Neural cell (in vitro differentiated cells): ENCODE results near the gene SMPD3. TPM values are rescaled to one million over a fixed set of nuclear protein-coding genes. Genes with fewer than 3 reads are reported as not detected.

Experiments
- H2AFZ ChIP-seq: fragments of 200-600, 300-800 bp; sonication (generic), shearing (Covaris generic); 2 replicates; pipeline ENCODE4 v1.6.0; 2014; ENCODE audit warnings: low read depth, mild to moderate bottlenecking, antibody characterized with exemption, low read length, moderate library complexity
- H3F3A ChIP-seq: fragments of 200-600 bp; shearing (Covaris generic); 2 replicates; pipeline ENCODE4 v1.6.1; 2016; ENCODE audit warnings: mild to moderate bottlenecking, moderate library complexity, mixed read lengths, antibody characterized with exemption, low read length; ENCODE audit not compliant: insufficient read depth, poor library complexity, severe bottlenecking
- H3K27ac ChIP-seq: fragments of 200-600, 300-800 bp; sonication (generic), shearing (Covaris generic); 2 replicates; pipeline ENCODE4 v1.5.1; 2014; ENCODE audit warnings: mild to moderate bottlenecking, low read length, moderate library complexity
- H3K27me3 ChIP-seq: fragments of 300-800, 200-600 bp; sonication (generic), shearing (Covaris generic); 2 replicates; pipeline ENCODE4 v1.6.0; 2014; ENCODE audit warnings: mild to moderate bottlenecking, low read depth, low read length, moderate library complexity; ENCODE audit not compliant: insufficient read depth
- H3K36me3 ChIP-seq: fragments of 300-800, 200-600 bp; sonication (generic), shearing (Covaris generic); 2 replicates; pipeline ENCODE4 v1.5.1; 2014; ENCODE audit warnings: mild to moderate bottlenecking, antibody characterized with exemption, low read length, moderate library complexity; ENCODE audit not compliant: insufficient read depth
- H3K4me2 ChIP-seq: fragments of 300-800, 200-600 bp; sonication (generic), shearing (Covaris generic); 2 replicates; pipeline ENCODE4 v1.6.0; 2014; ENCODE audit warnings: mild to moderate bottlenecking, low read length
- H3K4me3 ChIP-seq: fragments of 300-800, 200-600 bp; sonication (generic), shearing (Covaris generic); 2 replicates; pipeline ENCODE4 v1.5.1; 2014; ENCODE audit warnings: mild to moderate bottlenecking, low read length, moderate library complexity
- H3K79me2 ChIP-seq: fragments of 200-600 bp; shearing (Covaris generic); replicated peaks from 2 replicates; pipeline ENCODE4 v1.6.0; 2014; ENCODE audit warnings: mild to moderate bottlenecking, low read length, moderate library complexity; ENCODE audit not compliant: insufficient read depth
- H3K9ac ChIP-seq: fragments of 300-800, 200-600 bp; sonication (generic), shearing (Covaris generic); 2 replicates; pipeline ENCODE4 v1.6.1; 2016; ENCODE audit warnings: mild to moderate bottlenecking, low read length, mixed read lengths
- H3K9me2 ChIP-seq: fragments of 200-600 bp; shearing (Covaris generic); 2 replicates; pipeline ENCODE4 v1.6.1; 2016; ENCODE audit warnings: mild to moderate bottlenecking, low read length, mixed read lengths; ENCODE audit not compliant: insufficient read depth
- H3K9me3 ChIP-seq: fragments of 200-600, 300-800 bp; sonication (generic), shearing (Covaris generic); 2 replicates; pipeline ENCODE4 v1.6.1; 2016; ENCODE audit warnings: mild to moderate bottlenecking, mixed run types, low read length, moderate library complexity, mixed read lengths
- H4K20me1 ChIP-seq: fragments of 200-600 bp; shearing (Covaris generic); 2 replicates; pipeline ENCODE4 v1.6.1; 2016; ENCODE audit warnings: mild to moderate bottlenecking, mixed run types; ENCODE audit not compliant: insufficient read depth
- EP300 ChIP-seq: fragments of 450-650 bp; conservative IDR thresholded peaks from 2 replicates; pipeline ENCODE4 v1.6.1; 2014; ENCODE audit warnings: antibody characterized with exemption, mild to moderate bottlenecking, moderate library complexity; ENCODE audit not compliant: poor library complexity, severe bottlenecking
- EZH2 ChIP-seq: fragments of 200-600, 300-800 bp; shearing (Covaris generic), sonication (generic); IDR thresholded peaks from 2 replicates; pipeline ENCODE4 v1.6.1; 2014; ENCODE audit warnings: antibody characterized with exemption, low read length, borderline replicate concordance, mild to moderate bottlenecking; ENCODE audit not compliant: insufficient read depth, poor library complexity, severe bottlenecking
- RAD21 ChIP-seq: fragments of 450-650 bp; conservative IDR thresholded peaks from 2 replicates; pipeline ENCODE4 v1.6.1; 2014; ENCODE audit warnings: antibody characterized with exemption, mild to moderate bottlenecking, moderate library complexity
- SMC3 ChIP-seq: fragments of 450-650 bp; conservative IDR thresholded peaks from 2 replicates; pipeline ENCODE4 v1.6.1; 2014; ENCODE audit warnings: antibody characterized with exemption, mild to moderate bottlenecking, moderate library complexity; ENCODE audit not compliant: poor library complexity
- TAF1 ChIP-seq: IDR thresholded peaks from 2 replicates; pipeline ENCODE4 v1.6.1; 2012; ENCODE audit warnings: low read depth
- polyA plus RNA-seq: library from polyadenylated mRNA; depleted of rRNA; stranded (reverse); fragments of >200 nt; gene quantifications from 2 replicates; pipeline ENCODE4 v1.2.3, GENCODE V29; 2014
- small RNA-seq, 3 experiments: library from RNA; depleted of rRNA; stranded (forward); fragments of <200 nt; gene quantifications; one replicate each; pipeline ENCODE3, GENCODE V24; 2012
- TF ChIP-seq, protein P1 (sequence below): fragments of 450-650 bp; IDR thresholded peaks from 2 replicates; pipeline ENCODE4 v1.5.1; 2014; ENCODE audit warnings: antibody characterized with exemption, mild to moderate bottlenecking, moderate library complexity; ENCODE audit not compliant: poor library complexity, severe bottlenecking

The SMPD3 gene
- polyA plus RNA-seq, 1 donor from 2014 or later, result 42.7 TPM

DNA sequence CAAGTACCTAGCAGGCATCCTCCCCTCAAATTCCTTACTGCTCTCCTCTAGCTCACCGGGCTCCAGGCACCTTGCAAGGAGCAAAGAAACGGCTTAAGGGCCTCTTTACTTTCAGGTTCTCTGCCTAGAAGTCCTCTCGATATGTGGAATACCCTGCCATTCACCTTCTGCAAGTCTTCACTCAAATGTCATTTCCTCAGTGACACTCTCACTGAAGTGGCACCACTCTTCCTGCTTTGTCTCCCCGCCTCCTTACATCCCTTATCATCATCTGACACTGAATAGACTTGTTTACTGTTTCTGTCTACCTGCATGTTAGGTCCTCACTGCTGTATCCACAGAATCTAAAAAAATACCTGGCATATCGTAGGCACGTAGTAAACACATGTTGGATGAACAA lies 138.5 kb downstream of the SMPD3 start:
- Histone ChIP-seq H3K36me3 (no peaks in the 10 kb centered on the region), H3K4me2 (peak overlapping the region; percentile 71), H3K79me2 (peaks cover 15% of the 10 kb centered on the region), H3K9me3 (no peaks in the 10 kb centered on the region), H3F3A (no peaks in the 10 kb centered on the region), H3K9ac (peak overlapping the region; percentile 83), H3K9me2 (no peaks in the 10 kb centered on the region), H3K27me3 (no peaks in the 10 kb centered on the region), H2AFZ (no peak overlapping the region), H3K4me3 (peak overlapping the region; percentile 100), H4K20me1 (no peaks in the 10 kb centered on the region), H3K27ac (no peak overlapping the region)
- TF ChIP-seq TAF1 (no peak), RAD21 (no peak), SMC3 (no peak), EZH2 (no peak), EP300 (no peak)
- TF ChIP-seq, protein P1, sequence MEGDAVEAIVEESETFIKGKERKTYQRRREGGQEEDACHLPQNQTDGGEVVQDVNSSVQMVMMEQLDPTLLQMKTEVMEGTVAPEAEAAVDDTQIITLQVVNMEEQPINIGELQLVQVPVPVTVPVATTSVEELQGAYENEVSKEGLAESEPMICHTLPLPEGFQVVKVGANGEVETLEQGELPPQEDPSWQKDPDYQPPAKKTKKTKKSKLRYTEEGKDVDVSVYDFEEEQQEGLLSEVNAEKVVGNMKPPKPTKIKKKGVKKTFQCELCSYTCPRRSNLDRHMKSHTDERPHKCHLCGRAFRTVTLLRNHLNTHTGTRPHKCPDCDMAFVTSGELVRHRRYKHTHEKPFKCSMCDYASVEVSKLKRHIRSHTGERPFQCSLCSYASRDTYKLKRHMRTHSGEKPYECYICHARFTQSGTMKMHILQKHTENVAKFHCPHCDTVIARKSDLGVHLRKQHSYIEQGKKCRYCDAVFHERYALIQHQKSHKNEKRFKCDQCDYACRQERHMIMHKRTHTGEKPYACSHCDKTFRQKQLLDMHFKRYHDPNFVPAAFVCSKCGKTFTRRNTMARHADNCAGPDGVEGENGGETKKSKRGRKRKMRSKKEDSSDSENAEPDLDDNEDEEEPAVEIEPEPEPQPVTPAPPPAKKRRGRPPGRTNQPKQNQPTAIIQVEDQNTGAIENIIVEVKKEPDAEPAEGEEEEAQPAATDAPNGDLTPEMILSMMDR, result no peak

Small RNA genes within 50 kb of the gene (small RNA-seq; reads per million reads assigned to genes)
- gene RF00019 (0 to 1.2 (median 0) reads per million in 3 experiments), gene RNU4-30P (0 to 3.9 (median 0.23) reads per million in 3 experiments)

Other genes starting within 250 kb of the SMPD3 start
- gene ESRP2, start 212.4 kb downstream of the SMPD3 start, polyA plus RNA-seq, result not detected in 2 replicates
- gene PLA2G15, start 203.1 kb downstream of the SMPD3 start, polyA plus RNA-seq, result 19.6 and 28.0 TPM in 2 replicates
- 36.0 and 39.3 TPM in 2 replicates for gene SLC7A6, start 184.0 kb downstream of the SMPD3 start, polyA plus RNA-seq
- gene SLC7A6OS, start 137.6 kb downstream of the SMPD3 start, polyA plus RNA-seq, result 18.9 and 21.3 TPM in 2 replicates
- gene PRMT7, start 137.5 kb downstream of the SMPD3 start, polyA plus RNA-seq, result 203 and 207 TPM in 2 replicates
- 73.6 TPM in 2 replicates for gene ZFP90, start 90.8 kb upstream of the SMPD3 start, polyA plus RNA-seq
- gene CDH3, start 196.8 kb upstream of the SMPD3 start, polyA plus RNA-seq, result 9.1 and 10.7 TPM in 2 replicates